HUES64 (cell line): ENCODE results near the gene ATRIP.
"Not testable (repeated sequence)": the region's sequence is repeated elsewhere in the genome, so short reads cannot be mapped to it uniquely, and the experiment has no call there.

Source experiments
- H3K27ac ChIP-seq: 2 replicates; pipeline ENCODE4 v1.7.0; 2013; ENCODE audit warnings: low read depth, low read length, inconsistent platforms
- H3K27me3 ChIP-seq: 2 replicates; pipeline ENCODE4 v1.6.1; 2013; ENCODE audit warnings: mild to moderate bottlenecking, low read length; ENCODE audit not compliant: insufficient read depth
- H3K36me3 ChIP-seq: 2 replicates; pipeline ENCODE4 v1.6.1; 2013; ENCODE audit warnings: mild to moderate bottlenecking, low read length; ENCODE audit not compliant: insufficient read depth
- H3K4me1 ChIP-seq: 2 replicates; pipeline ENCODE4 v1.6.1; 2013; ENCODE audit warnings: mild to moderate bottlenecking, low read length, moderate library complexity; ENCODE audit not compliant: insufficient read depth
- H3K4me3 ChIP-seq: 2 replicates; pipeline ENCODE4 v1.5.1; 2013; ENCODE audit warnings: mild to moderate bottlenecking, low read length, moderate library complexity
- H3K9ac ChIP-seq: 2 replicates; pipeline ENCODE4 v1.6.1; 2013; ENCODE audit warnings: mild to moderate bottlenecking, low read depth, low read length
- H3K9me3 ChIP-seq: 2 replicates; pipeline ENCODE4 v1.6.1; 2013; ENCODE audit warnings: low read depth, low read length; ENCODE audit not compliant: insufficient read depth
- WGBS: fragments of 150-250, 120-280 bp; methylation state at CpG from one replicate; pipeline ENCODE4 v1.1.7; 2013; ENCODE audit warnings: missing lambda C conversion rate; 5-methylcytosine and 5-hydroxymethylcytosine counted together

ATRIP gene

DNA sequence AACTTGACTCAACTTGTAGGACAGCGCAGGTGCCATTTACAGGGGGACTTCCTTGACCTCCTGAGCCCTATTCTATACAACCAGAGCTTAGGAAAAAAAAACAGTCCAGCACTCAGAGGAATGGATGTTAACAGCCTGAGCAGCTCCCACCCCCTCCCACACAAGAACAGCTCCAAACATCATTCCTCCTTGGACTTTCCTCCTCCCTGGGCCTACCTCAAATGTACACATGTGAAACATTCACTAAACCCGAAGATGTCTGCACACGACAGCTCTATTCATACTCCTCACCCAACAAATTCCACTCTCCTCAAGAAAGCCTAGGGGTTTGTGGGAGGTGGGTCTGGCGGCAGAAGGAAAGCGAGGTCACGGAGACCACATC, 503 bp upstream of the ATRIP start:
- 24% methylated on average over 6 of the region's 6 CpGs for WGBS
- Histone ChIP-seq H3K9ac (peak overlapping the region; percentile 85), H3K9me3 (no peaks in the 10 kb centered on the region), H3K27me3 (no peaks in the 10 kb centered on the region), H3K4me3 (peak overlapping the region; percentile 95), H3K27ac (peak overlapping the region; percentile 92), H3K36me3 (peaks cover 39% of the 10 kb centered on the region), H3K4me1 (peaks cover 9% of the 10 kb centered on the region; the same call in 1 of the 2 replicates)

DNA sequence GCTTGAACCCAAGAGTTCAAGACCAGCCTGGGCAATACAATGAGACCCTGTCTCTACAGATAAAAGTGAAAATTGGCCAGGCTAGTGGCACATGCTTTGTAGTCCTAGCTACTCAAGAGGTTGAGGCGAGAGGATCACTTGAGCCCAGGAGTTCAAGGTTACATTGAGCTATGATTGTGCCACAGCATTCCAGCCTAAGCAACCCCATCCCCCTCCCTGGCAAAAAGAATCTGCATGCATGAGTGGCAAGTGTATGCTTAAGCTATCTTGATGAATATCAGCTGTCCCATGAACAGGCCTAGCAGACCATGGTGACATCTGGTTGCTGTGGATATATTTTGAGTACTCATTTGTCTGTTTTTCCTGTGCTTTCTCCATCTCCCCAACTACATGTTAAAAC, 4.7 kb downstream of the ATRIP start:
- Histone ChIP-seq H3K36me3 (peaks cover 59% of the 10 kb centered on the region), H3K9me3 (no peaks in the 10 kb centered on the region), H3K27ac (no peak overlapping the region), H3K4me1 (peaks cover 9% of the 10 kb centered on the region; the same call in 1 of the 2 replicates), H3K9ac (no peak overlapping the region), H3K27me3 (no peaks in the 10 kb centered on the region), H3K4me3 (no peak overlapping the region)
- WGBS, result 96% methylated on average over 1 of the region's 1 CpG

DNA sequence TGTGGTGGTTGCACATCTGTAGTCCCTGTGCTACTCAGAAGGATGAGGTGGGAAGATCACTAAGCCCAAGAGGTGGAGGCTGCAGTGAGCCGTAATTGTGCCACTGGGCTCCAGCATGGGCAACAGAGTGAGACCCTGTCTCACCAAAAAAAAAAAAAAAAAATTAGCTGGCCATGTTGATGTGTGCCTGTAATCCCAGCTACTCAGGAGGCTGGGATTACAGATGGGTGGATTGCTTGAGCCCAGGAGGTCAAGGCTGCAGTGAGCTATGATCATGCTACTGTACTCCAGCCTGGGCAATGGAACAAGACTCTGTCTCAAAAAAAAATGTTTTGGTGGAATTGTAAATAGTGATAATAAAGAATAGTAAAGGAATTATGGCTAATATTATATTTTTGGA, 9.9 kb downstream of the ATRIP start:
- no peaks in the 10 kb centered on the region for H3K9me3 ChIP-seq
- H3K27ac ChIP-seq, result no peak overlapping the region
- no peaks in the 10 kb centered on the region for H3K4me1 ChIP-seq
- no peaks in the 10 kb centered on the region for H3K27me3 ChIP-seq
- 86% methylated on average over 1 of the region's 1 CpG for WGBS
- peaks cover 91% of the 10 kb centered on the region for H3K36me3 ChIP-seq
- no peak overlapping the region for H3K9ac ChIP-seq
- H3K4me3 ChIP-seq, result no peak overlapping the region

DNA sequence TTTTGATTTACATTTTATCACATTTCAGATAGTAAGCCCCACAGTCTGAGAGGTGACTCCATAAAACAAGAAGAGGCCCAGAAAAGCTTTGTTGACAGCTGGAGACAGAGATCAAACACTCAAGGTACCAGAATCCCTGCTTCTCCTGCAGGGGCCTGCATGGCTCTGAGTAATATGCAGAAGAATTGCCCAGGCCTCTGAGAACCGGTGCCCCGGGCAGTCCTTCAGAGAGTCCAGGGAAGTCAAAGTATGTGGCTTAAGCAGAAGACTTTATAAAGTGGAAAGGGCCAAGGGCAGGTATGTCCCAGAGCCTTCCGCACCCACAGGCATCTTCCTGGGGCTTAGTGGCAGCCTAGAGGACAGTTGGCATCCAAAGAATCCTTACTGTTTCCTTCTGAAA, 12.8 kb downstream of the ATRIP start:
- H3K27ac ChIP-seq, result no peak overlapping the region
- WGBS, result 93% methylated on average over 3 of the region's 3 CpGs
- peaks cover 62% of the 10 kb centered on the region for H3K36me3 ChIP-seq

DNA sequence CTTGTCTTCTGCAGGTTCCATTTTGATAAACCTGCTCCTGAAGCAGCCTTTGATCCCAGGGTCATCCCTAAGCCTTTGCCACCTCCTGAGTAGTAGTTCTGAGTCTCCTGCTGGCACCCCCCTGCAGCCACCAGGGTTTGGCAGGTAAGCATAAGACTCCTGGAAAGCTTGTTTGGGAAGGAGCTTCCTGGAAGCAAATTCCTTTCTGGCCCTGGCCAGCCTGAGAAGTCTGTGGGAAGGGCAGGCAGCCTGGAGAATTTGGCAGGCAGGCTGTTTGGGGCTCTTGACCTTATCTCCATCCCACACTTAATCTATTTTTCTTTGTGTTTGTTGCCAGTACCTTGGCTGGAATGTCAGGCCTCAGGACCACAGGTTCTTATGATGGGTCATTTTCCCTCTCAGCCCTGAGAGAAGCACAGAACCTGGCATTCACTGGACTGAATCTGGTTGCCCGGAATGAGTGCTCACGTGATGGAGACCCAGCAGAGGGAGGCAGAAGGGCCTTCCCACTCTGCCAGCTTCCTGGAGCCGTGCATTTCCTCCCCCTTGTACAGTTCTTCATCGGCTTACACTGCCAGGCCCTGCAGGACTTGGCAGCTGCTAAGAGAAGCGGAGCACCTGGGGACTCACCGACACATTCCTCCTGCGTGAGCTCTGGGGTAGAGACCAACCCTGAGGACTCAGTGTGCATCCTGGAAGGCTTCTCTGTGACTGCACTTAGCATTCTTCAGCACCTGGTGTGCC, 13.4 kb downstream of the ATRIP start:
- WGBS, result 94% methylated on average over 7 of the region's 7 CpGs
- H3K9me3 ChIP-seq, result no peaks in the 10 kb centered on the region
- H3K36me3 ChIP-seq, result peaks cover 60% of the 10 kb centered on the region
- H3K4me3 ChIP-seq, result no peak overlapping the region
- H3K4me1 ChIP-seq, result no peaks in the 10 kb centered on the region
- no peak overlapping the region for H3K9ac ChIP-seq
- no peak overlapping the region for H3K27ac ChIP-seq
- no peaks in the 10 kb centered on the region for H3K27me3 ChIP-seq

More for the DNA sequence above, 12.8 kb downstream of the ATRIP start:
- Histone ChIP-seq H3K4me3 (no peak overlapping the region), H3K4me1 (no peaks in the 10 kb centered on the region), H3K9ac (no peak overlapping the region), H3K9me3 (no peaks in the 10 kb centered on the region), H3K27me3 (no peaks in the 10 kb centered on the region)

DNA sequence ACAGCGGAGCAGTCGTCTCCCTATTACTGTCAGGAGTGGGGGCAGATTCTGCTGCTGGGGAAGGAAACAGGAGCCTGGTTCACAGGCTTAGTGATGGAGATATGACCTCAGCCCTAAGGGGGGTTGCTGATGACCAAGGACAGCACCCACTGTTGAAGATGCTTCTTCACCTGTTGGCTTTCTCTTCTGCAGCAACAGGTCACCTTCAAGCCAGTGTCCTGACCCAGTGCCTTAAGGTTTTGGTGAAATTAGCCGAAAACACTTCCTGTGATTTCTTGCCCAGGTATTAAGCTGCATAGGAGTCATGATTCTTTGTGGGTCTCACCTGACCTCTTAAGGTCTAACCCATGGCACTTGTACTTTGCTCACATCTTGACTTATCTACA, 14.0 kb downstream of the ATRIP start:
- no peaks in the 10 kb centered on the region for H3K9me3 ChIP-seq
- H3K4me1 ChIP-seq, result no peaks in the 10 kb centered on the region; the same call in 1 of the 2 replicates
- no peaks in the 10 kb centered on the region for H3K27me3 ChIP-seq
- H3K27ac ChIP-seq, result no peak overlapping the region
- H3K4me3 ChIP-seq, result no peak overlapping the region
- H3K36me3 ChIP-seq, result peaks cover 55% of the 10 kb centered on the region
- H3K9ac ChIP-seq, result no peak overlapping the region
- WGBS, result 96% methylated on average over 3 of the region's 3 CpGs

DNA sequence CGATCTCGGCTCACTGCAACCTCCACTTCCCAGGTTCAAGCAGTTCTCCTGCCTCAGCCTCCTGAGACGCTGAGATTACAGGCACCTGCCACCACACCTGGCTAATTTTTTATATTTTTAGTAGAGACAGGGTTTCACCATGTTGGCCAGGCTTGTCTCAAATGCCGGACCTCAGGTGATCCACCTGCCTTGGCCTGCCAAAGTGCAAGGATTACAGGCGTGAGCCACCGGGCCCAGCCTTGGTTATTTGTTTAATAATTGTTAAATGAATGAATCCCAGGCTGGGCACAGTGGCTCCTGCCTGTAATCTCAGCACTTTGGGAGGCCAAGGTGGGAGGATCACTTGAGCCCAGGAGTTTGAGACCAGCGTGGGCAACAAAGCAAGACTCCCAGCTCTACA, 15.2 kb downstream of the ATRIP start:
- WGBS, result 97% methylated on average over 7 of the region's 7 CpGs
- not testable (repeated sequence) for H3K9ac ChIP-seq, H3K4me1 ChIP-seq, H3K27me3 ChIP-seq, H3K9me3 ChIP-seq, H3K4me3 ChIP-seq, H3K27ac ChIP-seq
- H3K36me3 ChIP-seq, result peaks cover 45% of the 10 kb centered on the region

DNA sequence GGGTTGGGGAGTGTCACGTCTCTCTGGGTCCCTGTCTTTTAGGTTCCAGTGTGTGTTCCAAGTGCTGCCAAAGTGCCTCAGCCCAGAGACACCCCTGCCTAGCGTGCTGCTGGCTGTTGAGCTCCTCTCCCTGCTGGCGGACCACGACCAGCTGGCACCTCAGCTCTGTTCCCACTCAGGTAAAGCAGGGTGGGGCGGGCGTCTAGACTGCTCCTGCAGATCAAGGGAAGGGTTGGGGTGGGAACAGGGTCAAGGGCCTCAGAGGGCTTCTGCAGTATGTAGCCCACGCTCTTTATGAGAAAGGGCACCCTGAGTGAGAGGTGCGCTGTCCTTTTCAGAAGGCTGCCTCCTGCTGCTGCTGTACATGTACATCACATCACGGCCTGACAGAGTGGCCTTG, 17.2 kb downstream of the ATRIP start:
- no peaks in the 10 kb centered on the region for H3K9me3 ChIP-seq
- 85% methylated on average over 9 of the region's 9 CpGs for WGBS
- H3K27ac ChIP-seq, result no peak overlapping the region

DNA sequence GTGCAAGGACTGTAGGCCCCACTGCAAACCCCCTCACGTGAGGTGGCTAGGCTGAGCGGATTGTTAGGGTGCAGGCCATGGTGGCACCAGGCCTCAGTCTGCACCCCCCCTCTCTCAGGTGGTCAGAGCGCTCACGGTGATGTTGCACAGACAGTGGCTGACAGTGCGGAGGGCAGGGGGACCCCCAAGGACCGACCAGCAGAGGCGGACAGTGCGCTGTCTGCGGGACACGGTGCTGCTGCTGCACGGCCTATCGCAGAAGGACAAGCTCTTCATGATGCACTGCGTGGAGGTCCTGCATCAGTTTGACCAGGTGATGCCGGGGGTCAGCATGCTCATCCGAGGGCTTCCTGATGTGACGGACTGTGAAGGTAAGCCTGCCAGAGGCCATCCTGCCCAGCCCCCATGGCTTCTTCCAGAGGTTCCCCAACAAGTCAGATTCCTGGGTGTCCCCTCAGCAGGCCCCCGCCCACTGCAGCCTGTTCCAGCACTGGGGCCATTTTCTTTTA, 18.2 kb downstream of the ATRIP start:
- H3K4me1 ChIP-seq, result peaks cover 9% of the 10 kb centered on the region
- H3K36me3 ChIP-seq, result peaks cover 51% of the 10 kb centered on the region
- H3K9me3 ChIP-seq, result no peaks in the 10 kb centered on the region
- WGBS, result 94% methylated on average over 17 of the region's 17 CpGs
- H3K9ac ChIP-seq, result peak overlapping the region; percentile 23; the same call in 1 of the 2 replicates
- no peaks in the 10 kb centered on the region for H3K27me3 ChIP-seq
- no peak overlapping the region for H3K4me3 ChIP-seq
- peak overlapping the region; percentile 99; the same call in 1 of the 2 replicates for H3K27ac ChIP-seq

More for the DNA sequence above, 17.2 kb downstream of the ATRIP start:
- H3K4me1 ChIP-seq, result peaks cover 9% of the 10 kb centered on the region
- no peaks in the 10 kb centered on the region for H3K27me3 ChIP-seq
- no peak overlapping the region for H3K9ac ChIP-seq
- H3K36me3 ChIP-seq, result peaks cover 51% of the 10 kb centered on the region
- no peak overlapping the region for H3K4me3 ChIP-seq

DNA sequence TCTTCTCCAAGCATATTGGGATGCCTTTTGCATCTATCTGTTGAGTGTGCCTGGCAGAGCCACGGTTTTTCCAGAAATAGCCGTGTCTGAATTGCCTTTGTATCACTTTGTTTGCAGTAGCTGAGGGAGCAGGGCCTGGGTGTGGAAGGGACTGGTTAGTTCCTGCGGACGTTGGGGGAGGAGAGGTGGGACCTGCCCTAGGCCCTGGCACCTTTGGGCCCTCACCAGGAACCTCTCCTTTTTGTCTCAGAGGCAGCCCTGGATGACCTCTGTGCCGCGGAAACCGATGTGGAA, 18.6 kb downstream of the ATRIP start:
- Histone ChIP-seq H3K9me3 (no peaks in the 10 kb centered on the region), H3K9ac (peak overlapping the region; percentile 23; the same call in 1 of the 2 replicates), H3K4me1 (peaks cover 9% of the 10 kb centered on the region), H3K36me3 (peaks cover 50% of the 10 kb centered on the region), H3K27ac (peak overlapping the region; percentile 99; the same call in 1 of the 2 replicates), H3K4me3 (no peak overlapping the region), H3K27me3 (no peaks in the 10 kb centered on the region)
- 69% methylated on average over 7 of the region's 7 CpGs for WGBS

DNA sequence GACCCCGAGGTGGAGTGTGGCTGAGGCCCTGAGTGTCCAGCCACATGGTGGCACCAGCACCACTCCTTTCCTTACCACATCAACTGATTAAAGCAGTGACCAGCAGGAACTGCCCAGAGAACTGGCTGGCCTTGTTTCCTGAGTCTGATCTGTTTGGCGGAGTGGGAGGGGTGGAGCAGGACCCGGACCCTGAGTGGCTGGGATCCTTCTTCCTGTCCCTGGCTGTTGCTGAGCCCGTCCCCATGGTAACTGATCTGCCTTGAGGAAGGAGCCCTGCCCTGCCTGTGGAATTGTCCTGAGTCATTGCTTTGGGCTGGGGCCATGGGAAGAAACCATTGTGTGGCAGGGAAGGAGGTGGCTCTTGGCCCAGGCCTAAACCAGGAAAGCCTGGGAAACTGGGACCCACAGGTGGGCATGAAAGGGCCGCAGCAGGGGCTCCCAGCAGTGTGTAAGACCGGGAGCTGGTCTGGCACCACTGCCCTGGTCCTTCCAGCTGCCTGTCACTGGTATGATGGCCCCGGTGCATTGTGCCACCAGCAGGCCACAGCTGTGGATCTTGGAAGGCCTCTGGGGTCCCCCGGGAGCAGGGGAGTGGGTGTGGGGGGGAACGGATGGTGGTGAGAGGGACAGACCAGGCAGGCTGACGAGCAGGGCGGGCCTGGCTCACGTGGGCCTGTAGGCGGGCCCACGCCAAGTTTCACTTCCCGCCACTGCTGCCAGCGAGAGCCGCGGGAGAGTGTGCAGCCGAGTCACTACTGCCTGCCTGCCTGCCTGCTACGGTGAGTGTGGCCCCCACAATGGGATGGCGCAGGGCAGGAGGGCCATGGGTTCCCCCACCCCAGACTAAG, 19.2 kb downstream of the ATRIP start:
- H3K9ac ChIP-seq, result peak overlapping the region; percentile 87
- H3K27ac ChIP-seq, result peak overlapping the region; percentile 99
- no peaks in the 10 kb centered on the region for H3K9me3 ChIP-seq
- no peak overlapping the region for H3K4me3 ChIP-seq
- H3K27me3 ChIP-seq, result no peaks in the 10 kb centered on the region
- peaks cover 9% of the 10 kb centered on the region for H3K4me1 ChIP-seq
- H3K36me3 ChIP-seq, result peaks cover 45% of the 10 kb centered on the region
- 62% methylated on average over 21 of the region's 21 CpGs for WGBS
